ENCODE measurements around the gene USP5. TPM values are rescaled to one million over a fixed set of nuclear protein-coding genes. Genes with fewer than 3 reads are reported as not detected.
A peak's percentile ranks its signal among the peaks of the same experiment; 100 is the strongest.

Gene USP5
- total RNA-seq, 6 experiments from 2014 or later: 149 to 211 (median 182) TPM

GRCh38 chr12:6912164-6912935 is 60.4 kb downstream of the USP5 start:
- H3K9me3 Mint-ChIP-seq: no peaks in the 10 kb centered on the region
- peaks cover 4% of the 10 kb centered on the region for H3K27me3 Mint-ChIP-seq (ENCODE audit: insufficient read depth)
- peaks cover 31% of the 10 kb centered on the region for H3K4me1 Mint-ChIP-seq (ENCODE audit: low read depth)
- no peak overlapping the region for H3K4me3 Mint-ChIP-seq
- H3K36me3 Mint-ChIP-seq (ENCODE audit: low read depth): no peaks in the 10 kb centered on the region
- TF ChIP-seq CTCF (IDR thresholded peaks at IDR 0.05): no peak
- no peak for DNase-seq
- H3K27ac Mint-ChIP-seq: no peak overlapping the region

DNA sequence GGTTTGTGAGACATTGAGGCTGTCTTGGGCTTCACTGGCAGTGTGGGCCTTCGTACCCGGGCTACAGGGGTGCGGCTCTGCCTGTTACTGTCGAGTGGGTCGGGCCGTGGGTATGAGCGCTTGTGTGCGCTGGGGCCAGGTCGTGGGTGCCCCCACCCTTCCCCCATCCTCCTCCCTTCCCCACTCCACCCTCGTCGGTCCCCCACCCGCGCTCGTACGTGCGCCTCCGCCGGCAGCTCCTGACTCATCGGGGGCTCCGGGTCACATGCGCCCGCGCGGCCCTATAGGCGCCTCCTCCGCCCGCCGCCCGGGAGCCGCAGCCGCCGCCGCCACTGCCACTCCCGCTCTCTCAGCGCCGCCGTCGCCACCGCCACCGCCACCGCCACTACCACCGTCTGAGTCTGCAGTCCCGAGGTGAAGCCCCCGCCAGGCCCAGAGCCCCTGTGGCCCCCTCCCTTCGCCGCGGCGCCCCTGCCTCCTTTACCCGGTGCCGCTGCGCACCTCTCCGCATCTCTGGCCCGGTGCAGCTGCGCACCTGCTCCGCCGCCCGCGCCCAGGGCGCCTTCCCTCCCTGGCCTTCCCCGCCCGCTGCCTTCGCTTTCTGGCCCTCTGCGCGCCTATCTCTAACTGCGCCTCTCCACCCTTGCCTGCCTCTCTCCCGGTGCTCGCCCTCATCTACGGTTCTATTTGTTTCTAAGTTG is 62.4 kb downstream of the USP5 start, which contains the start of gene ENO2:
TSS of gene ENO2 (plus strand) at position 335 of the 701 bp plus-strand sequence. CDS start 1,253 bp downstream, outside the sequence.
- peak; percentile 42 for DNase-seq
- no peak for TF ChIP-seq CTCF (IDR thresholded peaks at IDR 0.05)
- H3K9me3 Mint-ChIP-seq: no peaks in the 10 kb centered on the region
- peaks cover 37% of the 10 kb centered on the region for H3K4me1 Mint-ChIP-seq (ENCODE audit: low read depth)
- peaks cover 4% of the 10 kb centered on the region; the same call in 1 of the 2 replicates for H3K36me3 Mint-ChIP-seq (ENCODE audit: low read depth)
- peaks cover 4% of the 10 kb centered on the region for H3K27me3 Mint-ChIP-seq (ENCODE audit: insufficient read depth)
- H3K4me3 Mint-ChIP-seq: peak within 1 kb of the TSS; percentile 94
- peak within 1 kb of the TSS; percentile 64 for H3K27ac Mint-ChIP-seq

- Mint-ChIP-seq H3K36me3 (ENCODE audit: low read depth) (peaks cover 4% of the 10 kb centered on the region; the same call in 1 of the 2 replicates), H3K27ac (peak overlapping the region; percentile 64), H3K4me3 (peak overlapping the region; percentile 94), H3K27me3 (ENCODE audit: insufficient read depth) (peaks cover 4% of the 10 kb centered on the region), H3K9me3 (no peaks in the 10 kb centered on the region), H3K4me1 (ENCODE audit: low read depth) (peaks cover 37% of the 10 kb centered on the region)
- no peak for DNase-seq
- no peak for TF ChIP-seq CTCF (IDR thresholded peaks at IDR 0.05)
Measured at GRCh38 chr12:6914947-6915788, 63.2 kb downstream of the USP5 start.

GRCh38 chr12:6915789-6916285 is 63.9 kb downstream of the USP5 start:
- peaks cover 4% of the 10 kb centered on the region; the same call in 1 of the 2 replicates for H3K36me3 Mint-ChIP-seq (ENCODE audit: low read depth)
- TF ChIP-seq CTCF (IDR thresholded peaks at IDR 0.05): no peak
- H3K4me3 Mint-ChIP-seq: peak overlapping the region; percentile 94
- no peaks in the 10 kb centered on the region for H3K9me3 Mint-ChIP-seq
- DNase-seq: no peak
- H3K27ac Mint-ChIP-seq: no peak overlapping the region
- peaks cover 4% of the 10 kb centered on the region for H3K27me3 Mint-ChIP-seq (ENCODE audit: insufficient read depth)
- H3K4me1 Mint-ChIP-seq (ENCODE audit: low read depth): peaks cover 37% of the 10 kb centered on the region

Other genes with a start within 250 kb of the USP5 start
- gene CHD4, start 244.8 kb upstream of the USP5 start, total RNA-seq (2021; fragmentation: NEBNext Ultra II Directional; extraction: Animal tissue kit (Norgen Biotek cat#: 25700)): 100 to 1,000 TPM; 167 to 193 (median 183) TPM
- not detected for gene LPAR5, start 216.2 kb upstream of the USP5 start, total RNA-seq (2021; fragmentation: NEBNext Ultra II Directional; extraction: Animal tissue kit (Norgen Biotek cat#: 25700))
- not detected for gene ACRBP, start 204.7 kb upstream of the USP5 start, total RNA-seq (2021; fragmentation: NEBNext Ultra II Directional; extraction: Animal tissue kit (Norgen Biotek cat#: 25700))
- 10 to 100 TPM; 19.7 to 26.8 (median 21.7) TPM for gene ING4, start 189.0 kb upstream of the USP5 start, total RNA-seq (2021; fragmentation: NEBNext Ultra II Directional; extraction: Animal tissue kit (Norgen Biotek cat#: 25700))
- gene ZNF384, start 162.8 kb upstream of the USP5 start, total RNA-seq (2021; fragmentation: NEBNext Ultra II Directional; extraction: Animal tissue kit (Norgen Biotek cat#: 25700)): 10 to 100 TPM; 32.8 to 43.9 (median 41.1) TPM
- 1 to 10 TPM; 2.6 to 4.6 (median 3.8) TPM for gene PIANP, start 151.3 kb upstream of the USP5 start, total RNA-seq (2021; fragmentation: NEBNext Ultra II Directional; extraction: Animal tissue kit (Norgen Biotek cat#: 25700))
- 100 to 1,000 TPM; 103 to 122 (median 108) TPM for gene COPS7A, start 128.1 kb upstream of the USP5 start, total RNA-seq (2021; fragmentation: NEBNext Ultra II Directional; extraction: Animal tissue kit (Norgen Biotek cat#: 25700))
- 100 to 1,000 TPM; 273 to 329 (median 298) TPM for gene MLF2, start 99.0 kb upstream of the USP5 start, total RNA-seq (2021; fragmentation: NEBNext Ultra II Directional; extraction: Animal tissue kit (Norgen Biotek cat#: 25700))
- 100 to 1,000 TPM; 423 to 607 (median 561) TPM for gene PTMS, start 85.8 kb upstream of the USP5 start, total RNA-seq (2021; fragmentation: NEBNext Ultra II Directional; extraction: Animal tissue kit (Norgen Biotek cat#: 25700))
- under 1 TPM; 0.15 to 0.64 (median 0.50) TPM for gene LAG3, start 79.6 kb upstream of the USP5 start, total RNA-seq (2021; fragmentation: NEBNext Ultra II Directional; extraction: Animal tissue kit (Norgen Biotek cat#: 25700))
- gene CD4, start 62.6 kb upstream of the USP5 start, total RNA-seq (2021; fragmentation: NEBNext Ultra II Directional; extraction: Animal tissue kit (Norgen Biotek cat#: 25700)): under 1 TPM in 3 of 6 experiments, not detected in 3; 0.11 to 0.25 (median 0.11) TPM
- 1 to 10 TPM in 5 of 6 experiments, under 1 TPM in 1; 0.78 to 3.1 (median 2.6) TPM for gene GPR162, start 30.3 kb upstream of the USP5 start, total RNA-seq (2021; fragmentation: NEBNext Ultra II Directional; extraction: Animal tissue kit (Norgen Biotek cat#: 25700))
- 100 to 1,000 TPM in 4 of 6 experiments, 10 to 100 TPM in 2; 94.0 to 109 (median 103) TPM for gene P3H3, start 23.7 kb upstream of the USP5 start, total RNA-seq (2021; fragmentation: NEBNext Ultra II Directional; extraction: Animal tissue kit (Norgen Biotek cat#: 25700))
- gene GNB3, start 11.2 kb upstream of the USP5 start, total RNA-seq (2021; fragmentation: NEBNext Ultra II Directional; extraction: Animal tissue kit (Norgen Biotek cat#: 25700)): 1 to 10 TPM; 4.3 to 7.2 (median 6.3) TPM
- gene CDCA3, start 864 bp upstream of the USP5 start, total RNA-seq (2021; fragmentation: NEBNext Ultra II Directional; extraction: Animal tissue kit (Norgen Biotek cat#: 25700)): 10 to 100 TPM; 24.0 to 62.5 (median 56.3) TPM
- 100 to 1,000 TPM; 853 to 931 (median 870) TPM for gene TPI1, start 15.4 kb downstream of the USP5 start, total RNA-seq (2021; fragmentation: NEBNext Ultra II Directional; extraction: Animal tissue kit (Norgen Biotek cat#: 25700))
- 10 to 100 TPM; 12.1 to 13.9 (median 13.0) TPM for gene SPSB2, start 21.2 kb downstream of the USP5 start, total RNA-seq (2021; fragmentation: NEBNext Ultra II Directional; extraction: Animal tissue kit (Norgen Biotek cat#: 25700))
- gene LRRC23, start 52.7 kb downstream of the USP5 start, total RNA-seq (2021; fragmentation: NEBNext Ultra II Directional; extraction: Animal tissue kit (Norgen Biotek cat#: 25700)): 1 to 10 TPM; 5.5 to 7.9 (median 6.6) TPM
- gene ENO2, start 62.4 kb downstream of the USP5 start, total RNA-seq (2021; fragmentation: NEBNext Ultra II Directional; extraction: Animal tissue kit (Norgen Biotek cat#: 25700)): 10 to 100 TPM; 18.9 to 26.9 (median 24.7) TPM
- gene ATN1, start 75.8 kb downstream of the USP5 start, total RNA-seq (2021; fragmentation: NEBNext Ultra II Directional; extraction: Animal tissue kit (Norgen Biotek cat#: 25700)): 100 to 1,000 TPM in 4 of 6 experiments, 10 to 100 TPM in 2; 96.8 to 120 (median 107) TPM
- not detected for gene RNU7-1, start 91.7 kb downstream of the USP5 start, total RNA-seq (2021; fragmentation: NEBNext Ultra II Directional; extraction: Animal tissue kit (Norgen Biotek cat#: 25700))
- gene C12orf57, start 91.9 kb downstream of the USP5 start, total RNA-seq (2021; fragmentation: NEBNext Ultra II Directional; extraction: Animal tissue kit (Norgen Biotek cat#: 25700)): 100 to 1,000 TPM; 115 to 131 (median 123) TPM
- gene PTPN6, start 99.2 kb downstream of the USP5 start, total RNA-seq (2021; fragmentation: NEBNext Ultra II Directional; extraction: Animal tissue kit (Norgen Biotek cat#: 25700)): not detected
- 100 to 1,000 TPM; 160 to 198 (median 182) TPM for gene PHB2, start 118.5 kb downstream of the USP5 start, total RNA-seq (2021; fragmentation: NEBNext Ultra II Directional; extraction: Animal tissue kit (Norgen Biotek cat#: 25700))
- 10 to 100 TPM; 64.9 to 83.7 (median 75.6) TPM for gene EMG1, start 118.8 kb downstream of the USP5 start, total RNA-seq (2021; fragmentation: NEBNext Ultra II Directional; extraction: Animal tissue kit (Norgen Biotek cat#: 25700))
- 10 to 100 TPM; 17.4 to 28.4 (median 21.6) TPM for gene LPCAT3, start 166.3 kb downstream of the USP5 start, total RNA-seq (2021; fragmentation: NEBNext Ultra II Directional; extraction: Animal tissue kit (Norgen Biotek cat#: 25700))
- 10 to 100 TPM; 21.9 to 30.8 (median 30.2) TPM for gene C1S, start 208.6 kb downstream of the USP5 start, total RNA-seq (2021; fragmentation: NEBNext Ultra II Directional; extraction: Animal tissue kit (Norgen Biotek cat#: 25700))
- 10 to 100 TPM in 5 of 6 experiments, 1 to 10 TPM in 1; 9.3 to 43.4 (median 36.0) TPM for gene C1R, start 240.3 kb downstream of the USP5 start, total RNA-seq (2021; fragmentation: NEBNext Ultra II Directional; extraction: Animal tissue kit (Norgen Biotek cat#: 25700))